ENCODE data around the gene GNAQ.

GNAQ gene

GRCh38 chr9:77901771-77902170 is 129.8 kb downstream of the GNAQ start:
- no peak for DNase-seq (ENCODE audit: low read depth)
- no peak overlapping the region for H3K4me3 ChIP-seq (ENCODE audit: low read length)
- TF ChIP-seq CTCF (conservative IDR thresholded peaks at IDR 0.05; ENCODE audit: low read depth, low read length) = no peak

GRCh38 chr9:77901018-77901417 is 130.6 kb downstream of the GNAQ start:
- no peak for DNase-seq (ENCODE audit: low read depth)
- no peak for TF ChIP-seq CTCF (conservative IDR thresholded peaks at IDR 0.05; ENCODE audit: low read depth, low read length)
- no peak overlapping the region for H3K4me3 ChIP-seq (ENCODE audit: low read length)

GRCh38 chr9:77899679-77900354 is 131.8 kb downstream of the GNAQ start:
- H3K4me3 ChIP-seq (ENCODE audit: low read length) = no peak overlapping the region
- DNase-seq (ENCODE audit: low read depth) = no peak
- no peak for TF ChIP-seq CTCF (conservative IDR thresholded peaks at IDR 0.05; ENCODE audit: low read depth, low read length)

GRCh38 chr9:77898864-77899263 is 132.7 kb downstream of the GNAQ start:
- H3K4me3 ChIP-seq (ENCODE audit: low read length) = no peak overlapping the region
- DNase-seq (ENCODE audit: low read depth) = no peak
- no peak for TF ChIP-seq CTCF (conservative IDR thresholded peaks at IDR 0.05; ENCODE audit: low read depth, low read length)

- no peak for DNase-seq (ENCODE audit: low read depth)
- H3K4me3 ChIP-seq (ENCODE audit: low read length) = no peak overlapping the region
- peak; percentile 50 for TF ChIP-seq CTCF (conservative IDR thresholded peaks at IDR 0.05; ENCODE audit: low read depth, low read length)
Measured at GRCh38 chr9:77896938-77897667, 134.5 kb downstream of the GNAQ start.

- TF ChIP-seq CTCF (conservative IDR thresholded peaks at IDR 0.05; ENCODE audit: low read depth, low read length) = no peak
- no peak overlapping the region for H3K4me3 ChIP-seq (ENCODE audit: low read length)
- no peak for DNase-seq (ENCODE audit: low read depth)
Measured at GRCh38 chr9:77896269-77896937, 135.2 kb downstream of the GNAQ start.
